Keratinocyte (primary cell): Measurements from ENCODE around the gene PACSIN2. TPM values are rescaled to one million over a fixed set of nuclear protein-coding genes. Genes with fewer than 3 reads are reported as not detected.

Source experiments
- DNase-seq: peaks from one replicate; pipeline ENCODE4 v3.0.0-alpha.2; 2011; ENCODE audit warnings: low read depth, missing footprints, low spot score
- FAIRE-seq: peaks from 2 replicates; lab custom pipeline; 2011; peaks lifted over from hg19 to GRCh38; lab: Jason Lieb, UNC
- H2AFZ ChIP-seq: 2 replicates; pipeline ENCODE4 v1.6.0; 2012; ENCODE audit warnings: low read length, control low read depth, inconsistent platforms; ENCODE audit not compliant: control insufficient read depth
- H3K27ac ChIP-seq: 2 replicates; pipeline ENCODE4 v1.5.1; 2011; ENCODE audit warnings: low read length; ENCODE audit not compliant: control insufficient read depth, insufficient read depth
- H3K27me3 ChIP-seq: 3 replicates; pipeline ENCODE4 v1.6.0; 2011; ENCODE audit warnings: low read length; ENCODE audit not compliant: control insufficient read depth, insufficient read depth; ENCODE audit errors: extremely low read depth
- H3K36me3 ChIP-seq, 2 experiments: 2 replicates in 1 of 2; 3 replicates in 1 of 2; pipeline ENCODE4 v1.5.1; 2011; ENCODE audit warnings: low read length in 2 of 2, mild to moderate bottlenecking in 1 of 2; ENCODE audit not compliant: control insufficient read depth in 2 of 2, insufficient read depth in 2 of 2; ENCODE audit errors: extremely low read depth in 1 of 2
- H3K4me1 ChIP-seq: 3 replicates; pipeline ENCODE4 v1.5.1; 2011; ENCODE audit warnings: low read length; ENCODE audit not compliant: control insufficient read depth, insufficient read depth; ENCODE audit errors: extremely low read depth
- H3K4me2 ChIP-seq: 3 replicates; pipeline ENCODE4 v1.6.0; 2011; ENCODE audit warnings: low read depth, low read length; ENCODE audit not compliant: control insufficient read depth, insufficient read depth; ENCODE audit errors: extremely low read depth
- H3K4me3 ChIP-seq, 3 experiments: fragments of 200-600 bp in 1 of 3; sonication (generic) in 1 of 3; 2 replicates in 2 of 3; 3 replicates in 1 of 3; pipeline ENCODE4 v1.5.1; 2011 to 2016; ENCODE audit warnings: low read length in 3 of 3, mild to moderate bottlenecking in 3 of 3, control low read depth in 2 of 3, inconsistent platforms in 1 of 3, low read depth in 1 of 3, mixed read lengths in 1 of 3, mixed run types in 1 of 3, moderate library complexity in 1 of 3; ENCODE audit not compliant: control insufficient read depth in 2 of 3, insufficient read depth in 2 of 3; ENCODE audit errors: extremely low read depth in 1 of 3
- H3K79me2 ChIP-seq: 2 replicates; pipeline ENCODE4 v1.6.0; 2012; ENCODE audit warnings: low read length; ENCODE audit not compliant: control insufficient read depth, insufficient read depth
- H3K9ac ChIP-seq: 3 replicates; pipeline ENCODE4 v1.6.0; 2011; ENCODE audit warnings: low read length; ENCODE audit not compliant: control insufficient read depth, insufficient read depth; ENCODE audit errors: extremely low read depth
- H3K9me1 ChIP-seq: 3 replicates; pipeline ENCODE4 v1.6.0; 2011; ENCODE audit warnings: low read length; ENCODE audit not compliant: control insufficient read depth, insufficient read depth; ENCODE audit errors: extremely low read depth
- H3K9me3 ChIP-seq: 2 replicates; pipeline ENCODE4 v1.5.1; 2012; ENCODE audit warnings: low read depth, low read length; ENCODE audit not compliant: control insufficient read depth
- H4K20me1 ChIP-seq: 3 replicates; pipeline ENCODE4 v1.6.0; 2011; ENCODE audit warnings: low read length; ENCODE audit not compliant: control insufficient read depth, insufficient read depth; ENCODE audit errors: extremely low read depth
- CTCF ChIP-seq, 3 experiments: IDR thresholded peaks in 1 of 3; conservative IDR thresholded peaks in 1 of 3; optimal IDR thresholded peaks in 1 of 3; 2 replicates in 2 of 3; 3 replicates in 1 of 3; pipeline versions ENCODE3 to v1.5.1; 2011; ENCODE audit warnings: low read length in 3 of 3, mild to moderate bottlenecking in 3 of 3, moderate library complexity in 2 of 3, control low read depth in 1 of 3, inconsistent platforms in 1 of 3; ENCODE audit not compliant: insufficient read depth in 2 of 3; ENCODE audit errors: extremely low read depth in 1 of 3
- EZH2 ChIP-seq: IDR thresholded peaks from one replicate; pipeline ENCODE4 v1.6.1; 2012; ENCODE audit warnings: inconsistent platforms, mild to moderate bottlenecking, low read length, moderate library complexity
- dilution Hi-C: fragments of 300-500 bp; cut with MboI; formaldehyde crosslinking; loops from one replicate; pipeline ENCODE4 v1.7.0; 2020; ENCODE audit warnings: low sequenced_read_pairs; ENCODE audit not compliant: extremely low pct_ligation_motif_present
- polyA plus RNA-seq, 5 experiments: library from polyadenylated mRNA; depleted of rRNA in 3 of 5; stranded (reverse) in 3 of 5; stranded (forward) in 1 of 5; unstranded in 1 of 5; fragments of >200 nt; gene quantifications; 1 replicate in 1 of 5; 2 replicates in 3 of 5; 3 replicates in 1 of 5; pipeline versions ENCODE4 v1.2.1 to v1.2.3, GENCODE V29; 2011 to 2012; ENCODE audit warnings: missing spikeins in 2 of 5, low read depth in 1 of 5, low replicate concordance in 1 of 5

The PACSIN2 gene
- polyA plus RNA-seq, 1 donor (not counting 4 experiments of a cell fraction or from before 2014, with no cell fraction given) = 55.5 TPM

GRCh38 chr22:42951093-42951710 lies 63.7 kb downstream of the PACSIN2 start:
- H3K4me2 ChIP-seq = no peak overlapping the region
- H3K4me3 ChIP-seq = no peak overlapping the region
- no peak overlapping the region for H3K27ac ChIP-seq
- H3K9ac ChIP-seq = no peak overlapping the region
- peaks cover 80% of the 10 kb centered on the region for H3K79me2 ChIP-seq
- peaks cover 1 to 8% of the 10 kb centered on the region in 2 experiments for H3K36me3 ChIP-seq
- DNase-seq (no peak), FAIRE-seq (no peak)
- peaks cover 26% of the 10 kb centered on the region for H3K4me1 ChIP-seq
- peaks cover 25% of the 10 kb centered on the region for H4K20me1 ChIP-seq
- TF ChIP-seq EZH2 (no peak), CTCF (optimal IDR thresholded peaks at IDR 0.05 in 1 of 3, IDR thresholded peaks at IDR 0.05 in 1 of 3, conservative IDR thresholded peaks at IDR 0.05 in 1 of 3; ENCODE audit: extremely low read depth in 1 of 3, insufficient read depth in 2 of 3, low read length in 3 of 3) (no peak)
- H3K9me1 ChIP-seq = peaks cover 11% of the 10 kb centered on the region
- H3K9me3 ChIP-seq = no peaks in the 10 kb centered on the region
- H3K27me3 ChIP-seq = no peaks in the 10 kb centered on the region
- dilution Hi-C loops = no loop called here
- H2AFZ ChIP-seq = no peak overlapping the region

- Histone ChIP-seq H3K27me3 (no peaks in the 10 kb centered on the region), H3K9ac (no peak overlapping the region), H3K4me1 (peaks cover 21% of the 10 kb centered on the region), H3K9me3 (no peaks in the 10 kb centered on the region), H2AFZ (no peak overlapping the region), H3K27ac (no peak overlapping the region), H3K36me3 (peaks cover 1 to 8% of the 10 kb centered on the region in 2 experiments), H3K4me3 (no peak overlapping the region), H3K9me1 (peaks cover 9% of the 10 kb centered on the region), H3K4me2 (no peak overlapping the region), H4K20me1 (peaks cover 26% of the 10 kb centered on the region), H3K79me2 (peaks cover 81% of the 10 kb centered on the region)
- dilution Hi-C loops = no loop called here
- TF ChIP-seq EZH2 (no peak), CTCF (optimal IDR thresholded peaks at IDR 0.05 in 1 of 3, IDR thresholded peaks at IDR 0.05 in 1 of 3, conservative IDR thresholded peaks at IDR 0.05 in 1 of 3; ENCODE audit: extremely low read depth in 1 of 3, insufficient read depth in 2 of 3, low read length in 3 of 3) (no peak)
- FAIRE-seq (no peak), DNase-seq (no peak)
Measured at GRCh38 chr22:42950281-42950680, 64.7 kb downstream of the PACSIN2 start.
